ENCODE data around the gene MLH1.

DNA sequence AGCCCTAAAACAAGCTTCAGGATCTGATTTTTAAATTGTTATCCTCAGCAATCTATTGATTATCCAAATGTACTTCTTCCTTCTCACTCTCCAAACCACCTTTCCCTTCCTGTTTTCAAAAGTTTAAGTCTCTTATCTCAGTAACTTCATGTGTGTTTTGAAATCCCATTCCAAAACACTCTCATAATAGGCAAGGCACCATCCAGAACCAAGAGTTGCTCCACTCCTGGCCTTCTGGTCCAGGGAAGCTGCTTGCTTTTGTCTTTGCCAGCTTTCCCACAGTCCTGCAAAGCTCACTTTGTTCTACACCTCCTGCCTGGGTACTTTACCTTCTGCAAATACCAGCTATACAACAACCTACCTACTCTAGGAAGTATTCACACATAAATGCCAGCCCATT, 63.5 kb downstream of the MLH1 start:
- TF ChIP-seq, protein P1, sequence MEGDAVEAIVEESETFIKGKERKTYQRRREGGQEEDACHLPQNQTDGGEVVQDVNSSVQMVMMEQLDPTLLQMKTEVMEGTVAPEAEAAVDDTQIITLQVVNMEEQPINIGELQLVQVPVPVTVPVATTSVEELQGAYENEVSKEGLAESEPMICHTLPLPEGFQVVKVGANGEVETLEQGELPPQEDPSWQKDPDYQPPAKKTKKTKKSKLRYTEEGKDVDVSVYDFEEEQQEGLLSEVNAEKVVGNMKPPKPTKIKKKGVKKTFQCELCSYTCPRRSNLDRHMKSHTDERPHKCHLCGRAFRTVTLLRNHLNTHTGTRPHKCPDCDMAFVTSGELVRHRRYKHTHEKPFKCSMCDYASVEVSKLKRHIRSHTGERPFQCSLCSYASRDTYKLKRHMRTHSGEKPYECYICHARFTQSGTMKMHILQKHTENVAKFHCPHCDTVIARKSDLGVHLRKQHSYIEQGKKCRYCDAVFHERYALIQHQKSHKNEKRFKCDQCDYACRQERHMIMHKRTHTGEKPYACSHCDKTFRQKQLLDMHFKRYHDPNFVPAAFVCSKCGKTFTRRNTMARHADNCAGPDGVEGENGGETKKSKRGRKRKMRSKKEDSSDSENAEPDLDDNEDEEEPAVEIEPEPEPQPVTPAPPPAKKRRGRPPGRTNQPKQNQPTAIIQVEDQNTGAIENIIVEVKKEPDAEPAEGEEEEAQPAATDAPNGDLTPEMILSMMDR (IDR thresholded peaks at IDR 0.05) = no peak
- TF ChIP-seq EP300 (IDR thresholded peaks at IDR 0.05) (no peak), POLR2A (IDR thresholded peaks at IDR 0.05) (no peak)
